ENCODE measurements around the gene PIGQ.

The PIGQ gene

GRCh38 chr16:617855-618254 is 48.1 kb downstream of the PIGQ start:
- Histone ChIP-seq H3K36me3 (peaks cover 8 to 37% (median 15%) of the 10 kb centered on the region in 11 experiments; a peak in 15 of 22 replicates), H3K4me3 (no peak overlapping the region), H3K27me3 (no peaks in the 10 kb centered on the region), H3K4me2 (no peak overlapping the region), H3K9ac (no peak overlapping the region), H3K9me3 (replicated peaks in 1 of 11) (peaks cover 0 to 13% (median 12%) of the 10 kb centered on the region in 11 experiments; a peak in 19 of 22 replicates), H3K27ac (no peak overlapping the region), H4K20me1 (peaks cover 29 to 91% (median 75%) of the 10 kb centered on the region in 11 experiments; a peak in 21 of 22 replicates), H3K4me1 (peaks cover 0 to 45% (median 35%) of the 10 kb centered on the region in 10 experiments; a peak in 16 of 20 replicates)
- no peak for TF ChIP-seq Cebpa-rat (IDR thresholded peaks at IDR 0.05)

GRCh38 chr16:619476-620100 is 49.8 kb downstream of the PIGQ start:
- Histone ChIP-seq H3K36me3 (peaks cover 0 to 27% (median 6%) of the 10 kb centered on the region in 11 experiments; a peak in 11 of 22 replicates), H3K9me3 (replicated peaks in 1 of 11) (no peaks in the 10 kb centered on the region), H4K20me1 (peaks cover 25 to 97% (median 81%) of the 10 kb centered on the region in 11 experiments; a peak in 21 of 22 replicates), H3K4me1 (peaks cover 0 to 48% (median 36%) of the 10 kb centered on the region in 10 experiments; a peak in 16 of 20 replicates), H3K4me3 (no peak overlapping the region), H3K9ac (no peak overlapping the region), H3K27ac (no peak overlapping the region), H3K4me2 (no peak overlapping the region), H3K27me3 (no peaks in the 10 kb centered on the region)
- TF ChIP-seq Cebpa-rat (IDR thresholded peaks at IDR 0.05): no peak

- Histone ChIP-seq H3K27me3 (no peaks in the 10 kb centered on the region), H3K36me3 (peaks cover 0 to 33% (median 13%) of the 10 kb centered on the region in 11 experiments; a peak in 13 of 22 replicates), H3K9me3 (replicated peaks in 1 of 11) (no peaks in the 10 kb centered on the region), H3K4me1 (peaks cover 0 to 46% (median 36%) of the 10 kb centered on the region in 10 experiments; a peak in 16 of 20 replicates), H3K4me2 (peak overlapping the region in 8 of 11 experiments; percentile 10 to 62 (median 38); a peak in 13 of 22 replicates), H4K20me1 (peaks cover 24 to 97% (median 81%) of the 10 kb centered on the region in 11 experiments; a peak in 21 of 22 replicates), H3K4me3 (no peak overlapping the region), H3K27ac (no peak overlapping the region), H3K9ac (peak overlapping the region in 4 of 11 experiments; percentile 6 to 41 (median 18); a peak in 4 of 22 replicates)
- no peak for TF ChIP-seq Cebpa-rat (IDR thresholded peaks at IDR 0.05)
Measured at GRCh38 chr16:620700-621525, 51.1 kb downstream of the PIGQ start.

- Histone ChIP-seq H3K36me3 (peaks cover 0 to 40% (median 18%) of the 10 kb centered on the region in 11 experiments; a peak in 14 of 22 replicates), H3K9ac (peak overlapping the region in 4 of 11 experiments; percentile 7 to 41 (median 33); a peak in 4 of 22 replicates), H3K9me3 (replicated peaks in 1 of 11) (no peaks in the 10 kb centered on the region), H3K27ac (no peak overlapping the region), H3K4me1 (peaks cover 5 to 46% (median 39%) of the 10 kb centered on the region in 10 experiments; a peak in 19 of 20 replicates), H3K27me3 (no peaks in the 10 kb centered on the region), H3K4me3 (no peak overlapping the region), H3K4me2 (peak overlapping the region in 8 of 11 experiments; percentile 10 to 62 (median 38); a peak in 14 of 22 replicates), H4K20me1 (peaks cover 24 to 97% (median 80%) of the 10 kb centered on the region in 11 experiments; a peak in 21 of 22 replicates)
- TF ChIP-seq Cebpa-rat (IDR thresholded peaks at IDR 0.05): no peak
Measured at GRCh38 chr16:621526-622105, 51.8 kb downstream of the PIGQ start.

- Histone ChIP-seq H3K36me3 (peaks cover 7 to 43% (median 24%) of the 10 kb centered on the region in 11 experiments; a peak in 19 of 22 replicates), H3K4me2 (no peak overlapping the region), H3K4me1 (peaks cover 12 to 51% (median 42%) of the 10 kb centered on the region in 10 experiments), H3K27ac (no peak overlapping the region), H3K27me3 (no peaks in the 10 kb centered on the region), H3K9ac (no peak overlapping the region), H3K9me3 (replicated peaks in 1 of 11) (no peaks in the 10 kb centered on the region), H4K20me1 (peaks cover 24 to 97% (median 73%) of the 10 kb centered on the region in 11 experiments; a peak in 21 of 22 replicates), H3K4me3 (no peak overlapping the region)
- no peak for TF ChIP-seq Cebpa-rat (IDR thresholded peaks at IDR 0.05)
Measured at GRCh38 chr16:622920-623280, 53.1 kb downstream of the PIGQ start.

GRCh38 chr16:624526-625070 is 54.8 kb downstream of the PIGQ start:
- Histone ChIP-seq H3K27ac (no peak overlapping the region), H3K36me3 (peaks cover 7 to 46% (median 38%) of the 10 kb centered on the region in 11 experiments; a peak in 19 of 22 replicates), H3K9me3 (replicated peaks in 1 of 11) (no peaks in the 10 kb centered on the region), H3K4me1 (peaks cover 12 to 53% (median 43%) of the 10 kb centered on the region in 10 experiments), H3K4me3 (no peak overlapping the region), H3K27me3 (no peaks in the 10 kb centered on the region), H3K9ac (peak overlapping the region in 5 of 11 experiments; percentile 15 to 57 (median 44); a peak in 7 of 22 replicates), H3K4me2 (peak overlapping the region in 8 of 11 experiments; percentile 20 to 66 (median 47); a peak in 14 of 22 replicates), H4K20me1 (peaks cover 12 to 97% (median 71%) of the 10 kb centered on the region in 11 experiments; a peak in 21 of 22 replicates)
- TF ChIP-seq Cebpa-rat (IDR thresholded peaks at IDR 0.05): no peak

- TF ChIP-seq Cebpa-rat (IDR thresholded peaks at IDR 0.05): no peak
- Histone ChIP-seq H3K4me1 (peaks cover 16 to 59% (median 46%) of the 10 kb centered on the region in 10 experiments), H3K27me3 (no peaks in the 10 kb centered on the region), H3K4me2 (peak overlapping the region in 7 of 11 experiments; percentile 20 to 66 (median 49); a peak in 12 of 22 replicates), H3K4me3 (no peak overlapping the region), H4K20me1 (peaks cover 9 to 97% (median 72%) of the 10 kb centered on the region in 11 experiments; a peak in 21 of 22 replicates), H3K9ac (peak overlapping the region in 5 of 11 experiments; percentile 30 to 57 (median 44); a peak in 7 of 22 replicates), H3K27ac (no peak overlapping the region), H3K9me3 (replicated peaks in 1 of 11) (no peaks in the 10 kb centered on the region), H3K36me3 (peaks cover 7 to 46% (median 38%) of the 10 kb centered on the region in 11 experiments; a peak in 19 of 22 replicates)
Measured at GRCh38 chr16:625117-625976, 55.6 kb downstream of the PIGQ start.

All from BLaER1 treated with 17β-estradiol and CSF1 and Interleukin-3, amounts not matched to agents 10 nM and 100 nM (cell line).